Lung (tissue), 12 donors: Measurements from ENCODE around the gene PMEPA1. TPM values are rescaled to one million over a fixed set of nuclear protein-coding genes. Genes with fewer than 3 reads are reported as not detected.
"Not testable (repeated sequence)": the region's sequence is repeated elsewhere in the genome, so short reads cannot be mapped to it uniquely, and the experiment has no call there.

Experiments used
- ATAC-seq: fragments of 200-7000 bp; cut with Tn5 transposase; one replicate; pipeline ENCODE4 v1.9.1; 2020; ENCODE audit warnings: moderate number of reproducible peaks; ENCODE audit not compliant: insufficient read depth, low FRiP score
- DNase-seq, 3 donors: peaks; one replicate each; pipeline ENCODE4 v3.0.0-alpha.2; 2013 to 2017
- H3K27ac ChIP-seq, 2 donors: one replicate each; pipeline ENCODE4 v1.5.1; 2013; ENCODE audit warnings: mild to moderate bottlenecking in 2 of 2, moderate library complexity in 2 of 2, control low read depth in 1 of 2, inconsistent platforms in 1 of 2, low read depth in 1 of 2, low read length in 1 of 2
- H3K27me3 ChIP-seq, 3 donors: one replicate each; pipeline ENCODE4 v1.5.1; 2013; ENCODE audit warnings: low read length in 2 of 3; ENCODE audit not compliant: control insufficient read depth in 3 of 3, insufficient read depth in 3 of 3
- H3K36me3 ChIP-seq, 4 donors: one replicate each; pipeline ENCODE4 v1.5.1; 2013; ENCODE audit warnings: low read length in 4 of 4, mild to moderate bottlenecking in 1 of 4, moderate library complexity in 1 of 4; ENCODE audit not compliant: control insufficient read depth in 4 of 4, insufficient read depth in 4 of 4
- H3K4me1 ChIP-seq, 5 donors: one replicate each; pipeline ENCODE4 v1.5.1; 2013; ENCODE audit warnings: low read length in 5 of 5, mild to moderate bottlenecking in 2 of 5, moderate library complexity in 1 of 5; ENCODE audit not compliant: control insufficient read depth in 5 of 5, insufficient read depth in 5 of 5
- H3K4me3 ChIP-seq: one replicate; pipeline ENCODE4 v1.5.1; 2013; ENCODE audit warnings: mild to moderate bottlenecking, control low read depth, moderate library complexity
- H3K9ac ChIP-seq, 2 donors: one replicate each; pipeline ENCODE4 v1.5.1; 2013; ENCODE audit warnings: low read length in 2 of 2, control low read depth in 1 of 2; ENCODE audit not compliant: insufficient read depth in 1 of 2
- H3K9me3 ChIP-seq, 4 donors: one replicate each; pipeline ENCODE4 v1.5.1; 2013; ENCODE audit warnings: low read length in 3 of 4, mild to moderate bottlenecking in 1 of 4, moderate library complexity in 1 of 4; ENCODE audit not compliant: control insufficient read depth in 4 of 4, insufficient read depth in 3 of 4
- CTCF ChIP-seq: IDR thresholded peaks from 2 replicates; pipeline ENCODE4 v1.5.1; 2012; ENCODE audit warnings: mild to moderate bottlenecking; ENCODE audit errors: control extremely low read depth, extremely low read depth
- WGBS, 2 donors: extraction: QIAGEN DNeasy Blood & Tissue Kit; methylation state at CpG; one replicate each; pipeline ENCODE4 v1.1.7; 2013; 5-methylcytosine and 5-hydroxymethylcytosine counted together
- polyA plus RNA-seq, 2 donors: library from polyadenylated mRNA; stranded (reverse); fragments of 200-250 nt; gene quantifications; one replicate each; pipeline ENCODE4 v1.2.1, GENCODE V29; 2013
- total RNA-seq, 2 donors: library from RNA; depleted of rRNA in 1 of 2; stranded (reverse); fragments of >200 nt in 1 of 2; gene quantifications; one replicate each; pipeline ENCODE4 v1.2.1, GENCODE V29; 2014 to 2021
- donor health status: control.
- donor health status: control.
- donor health status: Bipolar disorder and iron deficiency.
- donor health status: healthy.
- donor health status: DM: yes; HTN: yes; CAD: no.

The PMEPA1 gene
- total and polyA plus RNA-seq, 4 donors: 10.0 to 44.0 (median 23.9) TPM

DNA sequence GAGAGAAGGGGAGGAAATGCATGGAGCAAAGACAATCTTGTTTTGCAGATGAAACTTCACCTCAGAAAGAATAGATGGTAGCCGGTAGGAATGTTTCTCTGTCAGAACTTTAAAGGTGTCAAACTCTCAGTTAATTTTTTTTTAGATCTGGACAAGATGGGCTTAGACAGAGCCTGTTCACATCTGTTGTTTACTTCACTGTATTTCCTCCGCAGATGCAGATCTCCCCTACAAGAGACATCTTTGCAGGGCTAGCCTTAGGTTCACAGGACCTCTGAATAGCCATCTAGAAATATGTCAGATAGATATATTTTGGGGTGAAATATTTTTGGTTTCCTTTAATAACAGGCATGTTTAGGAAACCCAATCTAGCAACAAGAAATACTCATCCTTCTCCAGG lies 77.5 kb downstream of the PMEPA1 start:
- Histone ChIP-seq H3K9me3 (peaks cover 0 to 2% (median 0%) of the 10 kb centered on the region in 4 donors), H3K4me1 (peaks cover 0 to 11% (median 6%) of the 10 kb centered on the region in 5 donors), H3K27me3 (peaks cover 0 to 3% (median 0%) of the 10 kb centered on the region in 3 donors), H3K4me3 (no peak overlapping the region), H3K27ac (no peak overlapping the region), H3K36me3 (no peaks in the 10 kb centered on the region), H3K9ac (no peak overlapping the region)
- 81 to 87% methylated on average over 2 of the region's 2 CpGs for WGBS, 2 donors
- TF ChIP-seq CTCF: no peak
- ATAC-seq (no peak), DNase-seq (no peak)

DNA sequence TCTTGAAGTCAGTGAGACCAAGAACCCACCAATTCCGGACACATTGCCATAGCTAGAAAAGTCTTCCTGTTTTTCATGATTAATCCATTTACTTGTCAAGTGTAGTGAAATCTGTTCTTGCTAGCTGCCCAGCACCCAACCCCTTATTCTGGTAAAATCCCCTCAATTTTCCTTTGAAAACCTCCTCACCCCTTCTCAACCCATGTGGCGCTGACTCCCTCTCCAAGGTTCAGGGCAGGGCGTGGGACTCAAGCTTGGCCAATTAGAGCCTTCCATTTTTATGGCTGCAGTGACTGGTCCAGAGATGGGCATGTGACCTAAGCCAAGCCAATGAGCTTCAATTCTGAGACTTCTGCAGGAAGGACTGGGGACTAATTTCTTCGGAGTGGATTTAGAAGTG lies 79.8 kb downstream of the PMEPA1 start:
- no peak for DNase-seq
- H3K27me3 ChIP-seq: peaks cover 0 to 3% (median 0%) of the 10 kb centered on the region in 3 donors
- H3K36me3 ChIP-seq: no peaks in the 10 kb centered on the region
- H3K27ac ChIP-seq: no peak overlapping the region
- 34 to 53% methylated on average over 4 of the region's 4 CpGs for WGBS, 2 donors
- peaks cover 0 to 13% (median 6%) of the 10 kb centered on the region in 5 donors for H3K4me1 ChIP-seq
- no peak for ATAC-seq
- TF ChIP-seq CTCF: no peak
- H3K9me3 ChIP-seq: peaks cover 0 to 2% (median 0%) of the 10 kb centered on the region in 4 donors
- H3K9ac ChIP-seq: no peak overlapping the region
- no peak overlapping the region for H3K4me3 ChIP-seq

DNA sequence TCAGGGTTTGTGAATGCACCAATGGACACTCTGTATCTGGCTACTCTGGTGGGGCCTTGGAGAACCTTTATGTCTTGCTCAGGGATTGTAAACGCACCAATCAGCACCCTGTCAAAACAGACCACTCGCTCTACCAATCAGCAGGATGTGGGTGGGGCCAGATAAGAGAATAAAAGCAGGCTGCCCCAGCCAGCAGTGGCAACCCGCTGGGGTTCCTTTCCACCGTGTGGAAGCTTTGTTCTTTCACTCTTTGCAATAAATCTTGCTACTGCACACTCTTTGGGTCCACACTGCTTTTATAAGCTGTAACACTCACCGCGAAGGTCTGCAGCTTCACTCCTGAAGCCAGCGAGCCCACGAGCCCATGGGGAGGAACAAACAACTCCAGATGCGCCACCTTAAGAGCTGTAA lies 80.3 kb downstream of the PMEPA1 start:
- DNase-seq, H3K4me3 ChIP-seq, ATAC-seq, H3K36me3 ChIP-seq, H3K9ac ChIP-seq, H3K27ac ChIP-seq, H3K9me3 ChIP-seq, H3K27me3 ChIP-seq: not testable (repeated sequence)
- H3K4me1 ChIP-seq: peaks cover 0 to 13% (median 6%) of the 10 kb centered on the region in 5 donors
- 42 to 66% methylated on average over 9 of the region's 9 CpGs for WGBS, 2 donors

DNA sequence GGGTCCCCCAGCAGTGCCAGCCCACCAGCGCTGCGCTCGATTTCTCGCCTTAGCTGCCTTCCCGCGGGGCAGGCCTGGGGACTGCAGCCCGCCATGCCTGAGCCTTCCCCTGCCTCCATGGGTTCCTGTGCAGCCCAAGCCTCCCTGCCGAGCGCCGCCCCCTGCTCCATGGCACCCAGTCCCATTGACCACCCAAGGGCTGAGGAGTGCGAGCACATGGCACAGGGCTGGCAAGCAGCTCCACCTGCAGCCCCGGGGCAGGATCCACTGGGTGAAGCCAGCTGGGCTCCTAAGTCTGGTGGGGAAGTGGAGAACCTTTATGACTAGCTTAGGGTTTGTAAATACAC lies 80.9 kb downstream of the PMEPA1 start:
- Histone ChIP-seq H3K4me1 (peaks cover 0 to 13% (median 6%) of the 10 kb centered on the region in 5 donors), H3K27ac (peak overlapping the region; percentile 55 to 81)
- H3K4me3 ChIP-seq, H3K9ac ChIP-seq, H3K27me3 ChIP-seq, H3K9me3 ChIP-seq, H3K36me3 ChIP-seq, DNase-seq, ATAC-seq: not testable (repeated sequence)
- 95 to 99% methylated on average over 9 to 12 of the region's 12 CpGs for WGBS, 2 donors
